Activated CD8-positive, alpha-beta memory T cell treated with anti-CD3 and anti-CD28 coated beads for 1 hour (primary cell): ENCODE measurements around the gene ABLIM2.

Experiments used
- DNase-seq, 2 donors: peaks; one replicate each; pipeline ENCODE4 v3.0.0-alpha.2; 2020; ENCODE audit warnings: low read depth in 1 of 2; ENCODE audit errors: extremely low read depth in 1 of 2

Gene ABLIM2

GRCh38 chr4:8089862-8090261, 68.8 kb downstream of the ABLIM2 start:
- no peak for DNase-seq

GRCh38 chr4:8088966-8089491, 69.6 kb downstream of the ABLIM2 start:
- no peak for DNase-seq

GRCh38 chr4:8087921-8088495, 70.6 kb downstream of the ABLIM2 start:
- DNase-seq, result no peak

- no peak for DNase-seq
Measured at GRCh38 chr4:8086783-8087445, 71.7 kb downstream of the ABLIM2 start.

GRCh38 chr4:8085491-8086117, 73.0 kb downstream of the ABLIM2 start:
- DNase-seq, result no peak

GRCh38 chr4:8084712-8085490, 73.7 kb downstream of the ABLIM2 start:
- no peak for DNase-seq

- no peak for DNase-seq
Measured at GRCh38 chr4:8084031-8084660, 74.5 kb downstream of the ABLIM2 start.

GRCh38 chr4:8083086-8083825, 75.4 kb downstream of the ABLIM2 start:
- DNase-seq, result no peak

GRCh38 chr4:8082517-8083055, 76.0 kb downstream of the ABLIM2 start:
- no peak for DNase-seq

- DNase-seq, result no peak
Measured at GRCh38 chr4:8081621-8082516, 76.7 kb downstream of the ABLIM2 start.

- no peak for DNase-seq
Measured at GRCh38 chr4:8081171-8081570, 77.4 kb downstream of the ABLIM2 start.

GRCh38 chr4:8080754-8081065, 77.9 kb downstream of the ABLIM2 start:
- no peak for DNase-seq

- no peak for DNase-seq
Measured at GRCh38 chr4:8079916-8080753, 78.5 kb downstream of the ABLIM2 start.

- DNase-seq, result no peak
Measured at GRCh38 chr4:8079031-8079885, 79.4 kb downstream of the ABLIM2 start.

- DNase-seq, result no peak
Measured at GRCh38 chr4:8078610-8079015, 80.0 kb downstream of the ABLIM2 start.

- no peak for DNase-seq
Measured at GRCh38 chr4:8078109-8078494, 80.5 kb downstream of the ABLIM2 start.
